H1 (cell line): ENCODE data around the gene LPO. TPM values are rescaled to one million over a fixed set of nuclear protein-coding genes. Genes with fewer than 3 reads are reported as not detected.

Source experiments
- CTCF ChIA-PET: fragments of 300-600 bp; sonication (Branson Sonifier 250); formaldehyde crosslinking; loops from one replicate; lab custom pipeline; 2021; ENCODE audit not compliant: partially characterized antibody; lab: Charles Lee
- POLR2A ChIA-PET: fragments of 300-600 bp; sonication (Branson Sonifier 250); formaldehyde crosslinking; loops from one replicate; lab custom pipeline; 2021; ENCODE audit warnings: inconsistent platforms; ENCODE audit not compliant: partially characterized antibody; lab: Charles Lee
- DNase-seq, 2 experiments: peaks; one replicate each; pipeline versions ENCODE4 v3.0.0 to v3.0.0-alpha.2; 2010 to 2022; ENCODE audit warnings: low spot score in 2 of 2, low read depth in 1 of 2, mixed read lengths in 1 of 2
- FAIRE-seq: peaks from 2 replicates; lab custom pipeline; 2011; peaks lifted over from hg19 to GRCh38; lab: Jason Lieb, UNC
- H2AFZ ChIP-seq: 2 replicates; pipeline ENCODE4 v1.8.1; 2012; ENCODE audit warnings: low read length, inconsistent platforms
- H2AK5ac ChIP-seq: 2 replicates; pipeline ENCODE4 v1.6.1; 2013; ENCODE audit warnings: low read depth, low read length
- H2BK120ac ChIP-seq: replicated peaks from 2 replicates; pipeline ENCODE3; 2013; ENCODE audit warnings: low read depth, low read length, inconsistent platforms
- H2BK12ac ChIP-seq: 2 replicates; pipeline ENCODE4 v1.6.1; 2013; ENCODE audit warnings: low read depth, low read length
- H2BK15ac ChIP-seq: 2 replicates; pipeline ENCODE4 v1.6.1; 2013; ENCODE audit warnings: low read length
- H2BK20ac ChIP-seq: 2 replicates; pipeline ENCODE4 v1.6.1; 2013; ENCODE audit warnings: low read length
- H2BK5ac ChIP-seq: 2 replicates; pipeline ENCODE4 v1.6.1; 2013; ENCODE audit warnings: low read depth, low read length
- H3K14ac ChIP-seq: 2 replicates; pipeline ENCODE4 v1.6.1; 2013; ENCODE audit warnings: inconsistent platforms; ENCODE audit not compliant: insufficient read length
- H3K18ac ChIP-seq: 2 replicates; pipeline ENCODE4 v1.6.1; 2013; ENCODE audit warnings: low read length; ENCODE audit errors: extremely low read depth
- H3K23ac ChIP-seq: 2 replicates; pipeline ENCODE4 v1.6.1; 2013; ENCODE audit warnings: inconsistent platforms; ENCODE audit not compliant: insufficient read length
- H3K23me2 ChIP-seq: 2 replicates; pipeline ENCODE4 v1.6.1; 2013; ENCODE audit warnings: low read depth, low read length
- H3K27ac ChIP-seq: 2 replicates; pipeline ENCODE4 v1.6.1; 2011; ENCODE audit warnings: low read depth, low read length, inconsistent platforms
- H3K27me3 ChIP-seq, 4 experiments: replicated peaks in 1 of 4; 1 replicate in 1 of 4; 2 replicates in 3 of 4; pipeline versions ENCODE4 v1.6.1 to v1.8.1; 2011 to 2013; ENCODE audit warnings: low read length in 3 of 4, mild to moderate bottlenecking in 3 of 4, inconsistent platforms in 2 of 4, mixed read lengths in 2 of 4, moderate library complexity in 1 of 4; ENCODE audit not compliant: control insufficient read depth in 3 of 4, insufficient read depth in 3 of 4; ENCODE audit errors: extremely low read depth in 1 of 4
- H3K36me3 ChIP-seq, 4 experiments: 2 replicates each; pipeline versions ENCODE4 v1.6.1 to v1.8.1; 2011 to 2013; ENCODE audit warnings: mild to moderate bottlenecking in 4 of 4, low read length in 3 of 4, moderate library complexity in 2 of 4, control low read depth in 1 of 4, inconsistent platforms in 1 of 4; ENCODE audit not compliant: insufficient read depth in 4 of 4, control insufficient read depth in 2 of 4
- H3K4ac ChIP-seq: replicated peaks from 2 replicates; pipeline ENCODE3; 2013; ENCODE audit warnings: low read length, low read depth, mixed read lengths, inconsistent platforms; ENCODE audit not compliant: insufficient read length
- H3K4me1 ChIP-seq, 4 experiments: replicated peaks in 1 of 4; 1 replicate in 1 of 4; 2 replicates in 3 of 4; pipeline versions ENCODE4 v1.6.1 to v1.8.1; 2011 to 2013; ENCODE audit warnings: low read length in 3 of 4, inconsistent platforms in 2 of 4, mixed read lengths in 1 of 4; ENCODE audit not compliant: insufficient read depth in 4 of 4, control insufficient read depth in 3 of 4
- H3K4me2 ChIP-seq, 2 experiments: 2 replicates each; pipeline versions ENCODE4 v1.6.1 to v1.8.1; 2011 to 2013; ENCODE audit warnings: low read depth in 2 of 2, low read length in 2 of 2, control low read depth in 1 of 2, inconsistent platforms in 1 of 2, mild to moderate bottlenecking in 1 of 2; ENCODE audit not compliant: insufficient read depth in 1 of 2
- H3K4me3 ChIP-seq, 4 experiments: fragments of 200-600, 300-600 bp in 1 of 4; sonication (generic), shearing (Covaris generic), sonication (Bioruptor Twin) in 1 of 4; 2 replicates each; pipeline versions ENCODE4 v1.5.1 to v1.8.1; 2011 to 2016; ENCODE audit warnings: low read length in 4 of 4, low read depth in 3 of 4, control low read depth in 2 of 4, inconsistent platforms in 2 of 4, mild to moderate bottlenecking in 2 of 4, mixed read lengths in 1 of 4, moderate library complexity in 1 of 4; ENCODE audit not compliant: insufficient read depth in 2 of 4; ENCODE audit errors: extremely low read depth in 1 of 4
- H3K56ac ChIP-seq: replicated peaks from 2 replicates; pipeline ENCODE3; 2013; ENCODE audit warnings: low read depth, mild to moderate bottlenecking, mixed read lengths, low read length, inconsistent platforms; ENCODE audit not compliant: insufficient read length
- H3K79me1 ChIP-seq: 2 replicates; pipeline ENCODE4 v1.6.1; 2013; ENCODE audit warnings: low read depth, low read length, control low read depth
- H3K79me2 ChIP-seq, 2 experiments: 2 replicates each; pipeline versions ENCODE4 v1.6.1 to v1.8.1; 2012 to 2013; ENCODE audit warnings: low read length in 2 of 2, mild to moderate bottlenecking in 2 of 2, inconsistent platforms in 1 of 2; ENCODE audit not compliant: insufficient read depth in 2 of 2, control insufficient read depth in 1 of 2
- H3K9ac ChIP-seq, 4 experiments: replicated peaks in 1 of 4; 1 replicate in 1 of 4; 2 replicates in 3 of 4; pipeline versions ENCODE4 v1.6.1 to v1.8.1; 2011 to 2013; ENCODE audit warnings: low read depth in 3 of 4, low read length in 3 of 4, control low read depth in 2 of 4, mild to moderate bottlenecking in 2 of 4, moderate library complexity in 2 of 4, inconsistent platforms in 1 of 4; ENCODE audit errors: extremely low read depth in 1 of 4
- H3K9me3 ChIP-seq, 2 experiments: 2 replicates each; pipeline versions ENCODE4 v1.6.1 to v1.8.1; 2012 to 2013; ENCODE audit warnings: mild to moderate bottlenecking in 2 of 2, moderate library complexity in 2 of 2, control low read depth in 1 of 2, inconsistent platforms in 1 of 2, low read depth in 1 of 2, low read length in 1 of 2, mixed read lengths in 1 of 2; ENCODE audit not compliant: insufficient read depth in 2 of 2
- H4K20me1 ChIP-seq, 2 experiments: replicated peaks in 1 of 2; 2 replicates each; pipeline versions ENCODE3 to v1.8.1; 2011 to 2013; ENCODE audit warnings: inconsistent platforms in 2 of 2, low read length in 2 of 2, mild to moderate bottlenecking in 1 of 2; ENCODE audit not compliant: insufficient read depth in 2 of 2, control insufficient read depth in 1 of 2
- H4K5ac ChIP-seq: 2 replicates; pipeline ENCODE4 v1.6.1; 2013; ENCODE audit warnings: low read length, low read depth, mixed read lengths, inconsistent platforms; ENCODE audit not compliant: insufficient read length
- H4K8ac ChIP-seq: 2 replicates; pipeline ENCODE4 v1.8.0; 2013; ENCODE audit warnings: mild to moderate bottlenecking, moderate library complexity, low read length, inconsistent platforms; ENCODE audit not compliant: insufficient read depth; ENCODE audit errors: extremely low read depth
- H4K91ac ChIP-seq: replicated peaks from 2 replicates; pipeline ENCODE3; 2013; ENCODE audit warnings: low read length, mixed read lengths, inconsistent platforms; ENCODE audit not compliant: insufficient read length
- ASH2L ChIP-seq: fragments of 200-600, 300-600 bp; sonication (generic); IDR thresholded peaks from one replicate; pipeline ENCODE4 v1.7.1; 2017; ENCODE audit warnings: low read length
- BCL11A ChIP-seq, 2 experiments: IDR thresholded peaks; one replicate each; pipeline ENCODE4 v1.6.1; 2011; ENCODE audit warnings: low read depth in 2 of 2, low read length in 2 of 2, mild to moderate bottlenecking in 2 of 2
- CEBPB ChIP-seq: IDR thresholded peaks from 2 replicates; pipeline ENCODE4 v1.6.1; 2012; ENCODE audit warnings: low read depth, low read length
- SIX5 ChIP-seq: IDR thresholded peaks from 2 replicates; pipeline ENCODE4 v1.6.1; 2011; ENCODE audit warnings: mild to moderate bottlenecking, low read depth, low read length
- SP2 ChIP-seq: IDR thresholded peaks from 2 replicates; pipeline ENCODE4 v1.6.1; 2012; ENCODE audit warnings: mild to moderate bottlenecking, low read length, inconsistent platforms
- TCF12 ChIP-seq: IDR thresholded peaks from 2 replicates; pipeline ENCODE4 v1.6.1; 2011; ENCODE audit warnings: low read depth, mild to moderate bottlenecking, low read length
- YY1 ChIP-seq: IDR thresholded peaks from 2 replicates; pipeline ENCODE4 v1.6.1; 2011; ENCODE audit warnings: low read depth, mild to moderate bottlenecking, low read length
- WGBS, 2 experiments: shearing (Covaris generic) in 1 of 2; methylation state at CpG; one replicate each; pipeline versions ENCODE4 v1.1.6 to v1.1.7; 2013 to 2015; ENCODE audit warnings: low lambda C conversion rate in 2 of 2, mixed read lengths in 2 of 2, inconsistent platforms in 1 of 2, low coverage in 1 of 2, missing lambda C conversion rate in 1 of 2; ENCODE audit not compliant: insufficient replicate concordance in 2 of 2, insufficient coverage in 1 of 2, insufficient read length in 1 of 2; ENCODE audit errors: extremely low coverage in 1 of 2, missing lambda C conversion rate in 1 of 2; 5-methylcytosine and 5-hydroxymethylcytosine counted together
- polyA plus RNA-seq, 7 experiments: library from polyadenylated mRNA; depleted of rRNA in 3 of 7; stranded (reverse) in 5 of 7; unstranded in 2 of 7; fragments of >200 nt in 5 of 7; fragments of 200-250 nt in 2 of 7; gene quantifications; 1 replicate in 5 of 7; 2 replicates in 1 of 7; 4 replicates in 1 of 7; pipeline versions ENCODE4 v1.2.1 to v1.2.3, GENCODE V29; 2011 to 2013; ENCODE audit warnings: missing spikeins in 2 of 7, mixed read lengths in 2 of 7
- total RNA-seq: library from RNA; stranded (reverse); fragmentation: NEBNext Ultra II Directional; extraction: Animal tissue kit (Norgen Biotek cat#: 25700); gene quantifications from 2 replicates; pipeline ENCODE4 v1.2.1, GENCODE V29; 2021
- TF ChIP-seq, protein P1 (sequence below), 3 experiments: IDR thresholded peaks; 1 replicate in 2 of 3; 2 replicates in 1 of 3; pipeline versions ENCODE4 v1.5.1 to v1.6.1; 2011; ENCODE audit warnings: low read length in 3 of 3, mild to moderate bottlenecking in 3 of 3, inconsistent platforms in 2 of 3, low read depth in 1 of 3, moderate library complexity in 1 of 3; ENCODE audit not compliant: insufficient read depth in 1 of 3; ENCODE audit errors: control extremely low read depth in 1 of 3

Gene LPO
- total and polyA plus RNA-seq, 2 of the 8 experiments (the other 6 are each of a cell fraction or from before 2014, with no cell fraction given) = 0.38 to 0.52 TPM

GRCh38 chr17:58307468-58308172 lies 69.2 kb downstream of the LPO start:
- Histone ChIP-seq H2AFZ (no peak overlapping the region), H3K18ac (no peak overlapping the region), H2BK120ac (no peak overlapping the region), H3K4me1 (peaks cover 0 to 12% (median 7%) of the 10 kb centered on the region in 4 experiments; a peak in 4 of 7 replicates), H2AK5ac (no peak overlapping the region), H2BK15ac (0 out of 2 replicates have a peak overlapping the region, but pooled peaks have one; percentile 19), H4K20me1 (no peaks in the 10 kb centered on the region), H4K5ac (no peak overlapping the region), H4K91ac (no peak overlapping the region), H3K56ac (no peak overlapping the region), H2BK12ac (peak overlapping the region; percentile 71; the same call in 1 of the 2 replicates), H3K27ac (no peak overlapping the region), H3K79me2 (no peaks in the 10 kb centered on the region), H3K27me3 (no peaks in the 10 kb centered on the region), H3K9me3 (no peaks in the 10 kb centered on the region), H2BK20ac (no peak overlapping the region), H3K9ac (no peak overlapping the region), H3K4me2 (no peak overlapping the region), H3K4ac (no peak overlapping the region), H3K23me2 (no peaks in the 10 kb centered on the region), H3K4me3 (no peak overlapping the region), H3K14ac (no peak overlapping the region), H3K23ac (no peak overlapping the region), H3K36me3 (0 out of 8 replicates have a peak, but pooled peaks cover 0 to 2% (median 0%) of the 10 kb centered on the region in 4 experiments), H4K8ac (no peak overlapping the region), H2BK5ac (no peak overlapping the region), H3K79me1 (no peaks in the 10 kb centered on the region)
- POLR2A ChIA-PET = interaction anchor here (0.5 to 2.7 kb wide), 4 partner anchors 8 to 45 kb away, joined by 3 to 11 read pairs (median 8); partner anchors contain the start of gene SUPT4H1
- CTCF ChIA-PET = interaction anchor here (0.8 to 21.9 kb wide), 20 partner anchors 8 to 173 kb away, joined by 3 to 384 read pairs (median 4); partner anchors contain the start of genes MPO, RNF43 and SUPT4H1
- DNase-seq (peak in 1 of 2 experiments; percentile 45), FAIRE-seq (no peak)
- 84% methylated on average over 19 of the region's 20 CpGs; no CpG with 5 or more reads in 1 of the 2 experiments for WGBS, 2 experiments
- TF ChIP-seq SP2 (no peak), BCL11A (IDR thresholded peaks at IDR 0.05; ENCODE audit: low read depth in 2 of 2, low read length in 2 of 2) (no peak), ASH2L (no peak), CEBPB (no peak), YY1 (no peak), SIX5 (no peak), TCF12 (no peak)
- TF ChIP-seq, protein P1, sequence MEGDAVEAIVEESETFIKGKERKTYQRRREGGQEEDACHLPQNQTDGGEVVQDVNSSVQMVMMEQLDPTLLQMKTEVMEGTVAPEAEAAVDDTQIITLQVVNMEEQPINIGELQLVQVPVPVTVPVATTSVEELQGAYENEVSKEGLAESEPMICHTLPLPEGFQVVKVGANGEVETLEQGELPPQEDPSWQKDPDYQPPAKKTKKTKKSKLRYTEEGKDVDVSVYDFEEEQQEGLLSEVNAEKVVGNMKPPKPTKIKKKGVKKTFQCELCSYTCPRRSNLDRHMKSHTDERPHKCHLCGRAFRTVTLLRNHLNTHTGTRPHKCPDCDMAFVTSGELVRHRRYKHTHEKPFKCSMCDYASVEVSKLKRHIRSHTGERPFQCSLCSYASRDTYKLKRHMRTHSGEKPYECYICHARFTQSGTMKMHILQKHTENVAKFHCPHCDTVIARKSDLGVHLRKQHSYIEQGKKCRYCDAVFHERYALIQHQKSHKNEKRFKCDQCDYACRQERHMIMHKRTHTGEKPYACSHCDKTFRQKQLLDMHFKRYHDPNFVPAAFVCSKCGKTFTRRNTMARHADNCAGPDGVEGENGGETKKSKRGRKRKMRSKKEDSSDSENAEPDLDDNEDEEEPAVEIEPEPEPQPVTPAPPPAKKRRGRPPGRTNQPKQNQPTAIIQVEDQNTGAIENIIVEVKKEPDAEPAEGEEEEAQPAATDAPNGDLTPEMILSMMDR (IDR thresholded peaks at IDR 0.05; ENCODE audit: control extremely low read depth in 1 of 3, insufficient read depth in 1 of 3, low read depth in 1 of 3, low read length in 3 of 3) = no peak
